PC-9 (cell line): Measurements from ENCODE around the gene TRPM6. TPM values are rescaled to one million over a fixed set of nuclear protein-coding genes. Genes with fewer than 3 reads are reported as not detected.
"Not testable (repeated sequence)": the region's sequence is repeated elsewhere in the genome, so short reads cannot be mapped to it uniquely, and the experiment has no call there.

Source experiments
- BruUV-seq: library from RNA; stranded (reverse); fragments of 400-500 nt; replicated peaks from 2 replicates; lab custom pipeline; 2021; lab: Mats Ljungman, UMichigan
- CTCF ChIA-PET: fragments of 300-600 bp; sonication (Branson Sonifier 250); formaldehyde crosslinking; loops from one replicate; lab custom pipeline; 2022; ENCODE audit warnings: antibody characterized with exemption; lab: Charles Lee
- POLR2A ChIA-PET: fragments of 300-600 bp; sonication (Branson Sonifier 250); formaldehyde crosslinking; loops from one replicate; lab custom pipeline; 2022; ENCODE audit warnings: antibody characterized with exemption; ENCODE audit not compliant: unreplicated experiment; lab: Charles Lee
- DNase-seq, 2 experiments: peaks; one replicate each; pipeline versions ENCODE4 v3.0.0 to v3.0.0-alpha.2; 2015 to 2022; ENCODE audit warnings: mixed read lengths in 1 of 2
- H2AFZ ChIP-seq: fragments of 200-600 bp; sonication (generic); 2 replicates; pipeline ENCODE4 v1.8.1; 2017; ENCODE audit warnings: antibody characterized with exemption
- H3F3A ChIP-seq: fragments of 200-600 bp; sonication (generic); 2 replicates; pipeline ENCODE4 v1.8.1; 2017; ENCODE audit warnings: antibody characterized with exemption, mild to moderate bottlenecking, low read depth; ENCODE audit not compliant: insufficient read depth
- H3K27ac ChIP-seq: fragments of 200-600 bp; sonication (generic); 2 replicates; pipeline ENCODE4 v1.6.1; 2016; ENCODE audit warnings: mixed run types
- H3K27me3 ChIP-seq: fragments of 200-600 bp; sonication (generic); 2 replicates; pipeline ENCODE4 v1.6.1; 2016; ENCODE audit warnings: low read depth, mixed run types; ENCODE audit not compliant: insufficient read depth
- H3K36me3 ChIP-seq: fragments of 200-600 bp; sonication (generic); 2 replicates; pipeline ENCODE4 v1.6.1; 2016; ENCODE audit warnings: low read depth, mixed run types
- H3K4me1 ChIP-seq: fragments of 200-600 bp; sonication (generic); replicated peaks from 2 replicates; pipeline ENCODE4 v1.6.1; 2016; ENCODE audit warnings: mixed run types; ENCODE audit not compliant: insufficient read depth
- H3K4me2 ChIP-seq: fragments of 200-600 bp; sonication (generic); 2 replicates; pipeline ENCODE4 v1.6.1; 2017; ENCODE audit warnings: mixed run types
- H3K4me3 ChIP-seq: fragments of 200-600 bp; sonication (generic); 2 replicates; pipeline ENCODE4 v1.6.1; 2016; ENCODE audit warnings: mixed run types
- H3K79me2 ChIP-seq: fragments of 200-600 bp; sonication (generic); 2 replicates; pipeline ENCODE4 v1.6.1; 2017; ENCODE audit warnings: low read depth, mixed run types
- H3K9me2 ChIP-seq: fragments of 200-600 bp; sonication (generic); 2 replicates; pipeline ENCODE4 v1.8.1; 2017; ENCODE audit warnings: mild to moderate bottlenecking; ENCODE audit not compliant: insufficient read depth
- H3K9me3 ChIP-seq: fragments of 200-600 bp; sonication (generic); 2 replicates; pipeline ENCODE4 v1.8.1; 2016; ENCODE audit warnings: low read depth; ENCODE audit not compliant: insufficient read depth
- H4K20me1 ChIP-seq: fragments of 200-600 bp; sonication (generic); 2 replicates; pipeline ENCODE4 v1.8.1; 2017; ENCODE audit not compliant: insufficient read depth
- CTCF ChIP-seq: fragments of 200-600 bp; sonication (generic); conservative IDR thresholded peaks from 2 replicates; pipeline ENCODE4 v1.6.1; 2017; ENCODE audit warnings: mixed run types, antibody characterized with exemption, mild to moderate bottlenecking, moderate library complexity
- EZH2 ChIP-seq: fragments of 200-600 bp; sonication (generic); IDR thresholded peaks from 2 replicates; pipeline ENCODE4 v1.8.0; 2017; ENCODE audit warnings: antibody characterized with exemption, low read depth
- intact Hi-C: fragments of 100-400 bp; cut with micrococcal nuclease; formaldehyde crosslinking; loops from one replicate; pipeline ENCODE4 v1.10.0; 2022; ENCODE audit not compliant: unreplicated experiment
- total RNA-seq: library from RNA; stranded (reverse); gene quantifications from 2 replicates; pipeline ENCODE4 v1.2.3, GENCODE V29; 2021

TRPM6 gene
- total RNA-seq, 1 experiment from 2014 or later: 0.09 TPM

GRCh38 chr9:74865177-74865576 lies 22.5 kb downstream of the TRPM6 start:
- Histone ChIP-seq H3K9me3 (no peaks in the 10 kb centered on the region), H4K20me1 (no peaks in the 10 kb centered on the region), H3K79me2 (no peaks in the 10 kb centered on the region), H3K4me3 (no peak overlapping the region), H3F3A (no peaks in the 10 kb centered on the region), H3K27ac (no peak overlapping the region), H3K9me2 (no peaks in the 10 kb centered on the region), H3K4me2 (no peak overlapping the region), H2AFZ (no peak overlapping the region), H3K36me3 (no peaks in the 10 kb centered on the region), H3K27me3 (no peaks in the 10 kb centered on the region), H3K4me1 (no peaks in the 10 kb centered on the region)
- intact Hi-C loops: no loop called here
- no peak for TF ChIP-seq CTCF
- TF ChIP-seq EZH2: no peak
- POLR2A ChIA-PET: no interaction called here
- BruUV-seq: no TSS peak
- DNase-seq: no peak
- CTCF ChIA-PET: no interaction called here

- POLR2A ChIA-PET: no interaction called here
- intact Hi-C loops: no loop called here
- Histone ChIP-seq H3K4me3 (no peak overlapping the region), H3K36me3 (no peaks in the 10 kb centered on the region), H3K27ac (no peak overlapping the region), H4K20me1 (no peaks in the 10 kb centered on the region), H3F3A (no peaks in the 10 kb centered on the region), H3K79me2 (no peaks in the 10 kb centered on the region), H3K9me3 (no peaks in the 10 kb centered on the region), H2AFZ (peak overlapping the region; percentile 60), H3K4me2 (no peak overlapping the region), H3K4me1 (no peaks in the 10 kb centered on the region), H3K27me3 (no peaks in the 10 kb centered on the region), H3K9me2 (no peaks in the 10 kb centered on the region)
- BruUV-seq: no TSS peak
- TF ChIP-seq CTCF (no peak), EZH2 (no peak)
- no peak for DNase-seq
- CTCF ChIA-PET: no interaction called here
These were observed 25.8 kb downstream of the TRPM6 start for GRCh38 chr9:74861773-74862474.

- CTCF ChIA-PET: no interaction called here
- BruUV-seq: no TSS peak
- TF ChIP-seq EZH2 (no peak), CTCF (no peak)
These were observed 26.6 kb downstream of the TRPM6 start for GRCh38 chr9:74861071-74861470.

GRCh38 chr9:74860247-74860646 lies 27.5 kb downstream of the TRPM6 start:
- H3K27me3 ChIP-seq, H3K4me1 ChIP-seq, H3K9me2 ChIP-seq, H3K27ac ChIP-seq, POLR2A ChIA-PET, H3K36me3 ChIP-seq, BruUV-seq, H3K9me3 ChIP-seq, DNase-seq, H2AFZ ChIP-seq, intact Hi-C loops, H3F3A ChIP-seq, H3K79me2 ChIP-seq, H4K20me1 ChIP-seq, H3K4me2 ChIP-seq, CTCF ChIA-PET, H3K4me3 ChIP-seq: not testable (repeated sequence)

More at GRCh38 chr9:74861071-74861470, 26.6 kb downstream of the TRPM6 start:
- Histone ChIP-seq H2AFZ (no peak overlapping the region), H3K27me3 (no peaks in the 10 kb centered on the region), H3K79me2 (no peaks in the 10 kb centered on the region), H3K36me3 (no peaks in the 10 kb centered on the region), H3K4me2 (no peak overlapping the region), H3K4me1 (no peaks in the 10 kb centered on the region), H3K27ac (no peak overlapping the region), H3F3A (no peaks in the 10 kb centered on the region), H3K9me3 (no peaks in the 10 kb centered on the region), H3K4me3 (no peak overlapping the region), H4K20me1 (no peaks in the 10 kb centered on the region), H3K9me2 (no peaks in the 10 kb centered on the region)
- DNase-seq: no peak
- POLR2A ChIA-PET: no interaction called here
- intact Hi-C loops: no loop called here
